Karpas-422 (cell line): ENCODE measurements around the gene CFB. TPM values are rescaled to one million over a fixed set of nuclear protein-coding genes. Genes with fewer than 3 reads are reported as not detected.
A peak's percentile ranks its signal among the peaks of the same experiment; 100 is the strongest.
"Not testable (repeated sequence)": the region's sequence is repeated elsewhere in the genome, so short reads cannot be mapped to it uniquely, and the experiment has no call there.

ENCODE experiments used
- DNase-seq: peaks from one replicate; pipeline ENCODE4 v3.0.0-alpha.2; 2015
- H2AFZ ChIP-seq: fragments of 200-600 bp; sonication (generic); 2 replicates; pipeline ENCODE4 v1.6.1; 2014; ENCODE audit warnings: antibody characterized with exemption, low read length, mixed read lengths
- H3K27ac ChIP-seq: fragments of 200-600 bp; sonication (generic); 2 replicates; pipeline ENCODE4 v1.5.1; 2014; ENCODE audit warnings: mild to moderate bottlenecking, low read length, moderate library complexity
- H3K27me3 ChIP-seq: fragments of 200-600 bp; sonication (generic); 2 replicates; pipeline ENCODE4 v1.6.1; 2014; ENCODE audit warnings: low read length, mixed read lengths
- H3K36me3 ChIP-seq: fragments of 200-600 bp; sonication (generic); 2 replicates; pipeline ENCODE4 v1.6.1; 2014; ENCODE audit warnings: low read length, mixed read lengths; ENCODE audit not compliant: insufficient read depth
- H3K4me1 ChIP-seq: fragments of 200-600 bp; sonication (generic); 2 replicates; pipeline ENCODE4 v1.6.1; 2014; ENCODE audit warnings: mild to moderate bottlenecking, low read length, mixed read lengths
- H3K4me2 ChIP-seq: fragments of 200-600 bp; sonication (generic); 2 replicates; pipeline ENCODE4 v1.6.1; 2014; ENCODE audit warnings: low read length, low read depth, mild to moderate bottlenecking; ENCODE audit not compliant: poor library complexity, severe bottlenecking
- H3K4me3 ChIP-seq: fragments of 200-600 bp; sonication (generic); 2 replicates; pipeline ENCODE4 v1.5.1; 2014; ENCODE audit warnings: mild to moderate bottlenecking, antibody characterized with exemption, low read length, mixed read lengths
- H3K79me2 ChIP-seq: fragments of 200-600 bp; sonication (generic); 2 replicates; pipeline ENCODE4 v1.6.1; 2014; ENCODE audit warnings: mild to moderate bottlenecking, low read length, mixed read lengths
- H3K9ac ChIP-seq: fragments of 200-600 bp; sonication (generic); 2 replicates; pipeline ENCODE4 v1.6.0; 2014; ENCODE audit warnings: low read length
- H3K9me2 ChIP-seq: fragments of 200-600 bp; sonication (generic), shearing (Covaris generic); replicated peaks from 2 replicates; pipeline ENCODE4 v1.6.0; 2014; ENCODE audit warnings: mild to moderate bottlenecking, low read length, moderate library complexity; ENCODE audit not compliant: insufficient read depth
- H3K9me3 ChIP-seq: fragments of 300-700, 200-600 bp; sonication (generic); 2 replicates; pipeline ENCODE4 v1.6.1; 2014; ENCODE audit warnings: low read length, mixed read lengths
- H4K20me1 ChIP-seq: fragments of 200-600 bp; sonication (generic); 2 replicates; pipeline ENCODE4 v1.6.1; 2014; ENCODE audit warnings: mild to moderate bottlenecking, antibody characterized with exemption, low read length, low read depth; ENCODE audit not compliant: insufficient read depth
- total RNA-seq: library from RNA; depleted of rRNA; stranded (reverse); fragments of >200 nt; shearing (Covaris generic); gene quantifications from 2 replicates; pipeline ENCODE4 v1.2.3, GENCODE V29; 2014; ENCODE audit warnings: low replicate concordance

Gene CFB
- total RNA-seq, 1 experiment from 2014 or later = not detected

GRCh38 chr6:31972709-31973350 is 26.9 kb downstream of the CFB start:
- Histone ChIP-seq H3K9me2 (no peaks in the 10 kb centered on the region), H3K4me3 (peak overlapping the region; percentile 85), H3K4me1 (peaks cover 26% of the 10 kb centered on the region), H2AFZ (peak overlapping the region; percentile 84; the same call in 1 of the 2 replicates), H3K27me3 (no peaks in the 10 kb centered on the region), H3K79me2 (peaks cover 34% of the 10 kb centered on the region), H4K20me1 (no peaks in the 10 kb centered on the region), H3K9me3 (no peaks in the 10 kb centered on the region), H3K4me2 (peak overlapping the region; percentile 85), H3K9ac (peak overlapping the region; percentile 87), H3K27ac (peak overlapping the region; percentile 63; the same call in 1 of the 2 replicates), H3K36me3 (0 out of 2 replicates have a peak, but pooled peaks cover 3% of the 10 kb centered on the region)
- no peak for DNase-seq

- not testable (repeated sequence) for H3K4me3 ChIP-seq, DNase-seq
These were observed 30.2 kb downstream of the CFB start for GRCh38 chr6:31976065-31976464.

GRCh38 chr6:31977816-31978431 is 32.0 kb downstream of the CFB start:
- peaks cover 14% of the 10 kb centered on the region for H3K79me2 ChIP-seq
- DNase-seq = no peak
- H3K27ac ChIP-seq = no peak overlapping the region

More at GRCh38 chr6:31976065-31976464, 30.2 kb downstream of the CFB start:
- H3K27ac ChIP-seq, H3K36me3 ChIP-seq, H4K20me1 ChIP-seq, H3K4me2 ChIP-seq, H2AFZ ChIP-seq, H3K27me3 ChIP-seq, H3K9me3 ChIP-seq, H3K9ac ChIP-seq, H3K9me2 ChIP-seq: not testable (repeated sequence)
- Histone ChIP-seq H3K79me2 (peaks cover 25% of the 10 kb centered on the region), H3K4me1 (peaks cover 18% of the 10 kb centered on the region)

GRCh38 chr6:31978831-31979230 is 32.9 kb downstream of the CFB start:
- H3K4me3 ChIP-seq = no peak overlapping the region
- H3K27ac ChIP-seq = no peak overlapping the region
- H3K4me1 ChIP-seq = no peaks in the 10 kb centered on the region
- no peaks in the 10 kb centered on the region for H4K20me1 ChIP-seq
- no peaks in the 10 kb centered on the region for H3K36me3 ChIP-seq
- H3K9ac ChIP-seq = no peak overlapping the region
- no peak for DNase-seq
- no peak overlapping the region for H2AFZ ChIP-seq
- no peak overlapping the region for H3K4me2 ChIP-seq
- H3K9me3 ChIP-seq = no peaks in the 10 kb centered on the region
- H3K27me3 ChIP-seq = no peaks in the 10 kb centered on the region
- peaks cover 5% of the 10 kb centered on the region; the same call in 1 of the 2 replicates for H3K79me2 ChIP-seq
- no peaks in the 10 kb centered on the region for H3K9me2 ChIP-seq

More at GRCh38 chr6:31977816-31978431, 32.0 kb downstream of the CFB start:
- Histone ChIP-seq H3K9me2 (no peaks in the 10 kb centered on the region), H3K36me3 (no peaks in the 10 kb centered on the region), H3K9me3 (no peaks in the 10 kb centered on the region), H3K4me1 (peaks cover 8% of the 10 kb centered on the region), H3K9ac (no peak overlapping the region), H3K4me3 (no peak overlapping the region), H4K20me1 (no peaks in the 10 kb centered on the region), H2AFZ (no peak overlapping the region), H3K4me2 (no peak overlapping the region), H3K27me3 (no peaks in the 10 kb centered on the region)

- Histone ChIP-seq H3K79me2 (0 out of 2 replicates have a peak, but pooled peaks cover 3% of the 10 kb centered on the region), H3K4me3 (no peak overlapping the region), H4K20me1 (no peaks in the 10 kb centered on the region), H3K9me3 (no peaks in the 10 kb centered on the region), H3K4me1 (no peaks in the 10 kb centered on the region), H3K4me2 (no peak overlapping the region), H2AFZ (no peak overlapping the region), H3K27me3 (no peaks in the 10 kb centered on the region), H3K9ac (no peak overlapping the region), H3K9me2 (no peaks in the 10 kb centered on the region), H3K27ac (no peak overlapping the region), H3K36me3 (no peaks in the 10 kb centered on the region)
- DNase-seq = no peak
These were observed 33.5 kb downstream of the CFB start for GRCh38 chr6:31979238-31979898.

- not testable (repeated sequence) for H3K36me3 ChIP-seq, H3K27ac ChIP-seq, H3K9me2 ChIP-seq, H3K9me3 ChIP-seq, H4K20me1 ChIP-seq, H3K4me2 ChIP-seq, H3K9ac ChIP-seq, DNase-seq, H2AFZ ChIP-seq, H3K4me3 ChIP-seq, H3K27me3 ChIP-seq, H3K79me2 ChIP-seq, H3K4me1 ChIP-seq
These were observed 34.4 kb downstream of the CFB start for GRCh38 chr6:31980195-31980876.

GRCh38 chr6:31980998-31981397 is 35.1 kb downstream of the CFB start:
- not testable (repeated sequence) for H4K20me1 ChIP-seq, H3K9ac ChIP-seq, H3K4me3 ChIP-seq, H3K36me3 ChIP-seq, DNase-seq, H3K9me2 ChIP-seq, H3K27me3 ChIP-seq, H3K9me3 ChIP-seq, H3K27ac ChIP-seq, H2AFZ ChIP-seq, H3K4me2 ChIP-seq, H3K79me2 ChIP-seq, H3K4me1 ChIP-seq

GRCh38 chr6:31981744-31982143 is 35.8 kb downstream of the CFB start, which contains the start of gene C4A:
TSS of gene C4A (plus strand) at chr6:31982057. CDS start at chr6:31982108, 51 bp downstream.
- not testable (repeated sequence) for H3K4me1 ChIP-seq, H3K9me2 ChIP-seq, H3K27me3 ChIP-seq, H3K9ac ChIP-seq, H3K79me2 ChIP-seq, H3K9me3 ChIP-seq, H4K20me1 ChIP-seq, H3K4me2 ChIP-seq, H2AFZ ChIP-seq, H3K4me3 ChIP-seq, H3K27ac ChIP-seq, H3K36me3 ChIP-seq, DNase-seq
